Gastrocnemius medialis (tissue), 4 donors: ENCODE results near the gene DNAJC8.

Source experiments
- POLR2A ChIP-seq, 2 donors: fragments of 450-650 bp; IDR thresholded peaks; one replicate each; pipeline ENCODE4 v1.6.1; 2017; ENCODE audit warnings: antibody characterized with exemption in 2 of 2, mild to moderate bottlenecking in 2 of 2, moderate library complexity in 2 of 2
- TF ChIP-seq, protein P1 (sequence below), 5 experiments: fragments of 450-650 bp in 3 of 5; fragments of 200-600 bp in 2 of 5; sonication (generic) in 2 of 5; IDR thresholded peaks in 4 of 5; conservative IDR thresholded peaks in 1 of 5; 1 replicate in 4 of 5; 2 replicates in 1 of 5; pipeline ENCODE4 v1.5.1; 2016 to 2019; ENCODE audit warnings: antibody characterized with exemption in 5 of 5, mild to moderate bottlenecking in 3 of 5, moderate library complexity in 3 of 5

DNA sequence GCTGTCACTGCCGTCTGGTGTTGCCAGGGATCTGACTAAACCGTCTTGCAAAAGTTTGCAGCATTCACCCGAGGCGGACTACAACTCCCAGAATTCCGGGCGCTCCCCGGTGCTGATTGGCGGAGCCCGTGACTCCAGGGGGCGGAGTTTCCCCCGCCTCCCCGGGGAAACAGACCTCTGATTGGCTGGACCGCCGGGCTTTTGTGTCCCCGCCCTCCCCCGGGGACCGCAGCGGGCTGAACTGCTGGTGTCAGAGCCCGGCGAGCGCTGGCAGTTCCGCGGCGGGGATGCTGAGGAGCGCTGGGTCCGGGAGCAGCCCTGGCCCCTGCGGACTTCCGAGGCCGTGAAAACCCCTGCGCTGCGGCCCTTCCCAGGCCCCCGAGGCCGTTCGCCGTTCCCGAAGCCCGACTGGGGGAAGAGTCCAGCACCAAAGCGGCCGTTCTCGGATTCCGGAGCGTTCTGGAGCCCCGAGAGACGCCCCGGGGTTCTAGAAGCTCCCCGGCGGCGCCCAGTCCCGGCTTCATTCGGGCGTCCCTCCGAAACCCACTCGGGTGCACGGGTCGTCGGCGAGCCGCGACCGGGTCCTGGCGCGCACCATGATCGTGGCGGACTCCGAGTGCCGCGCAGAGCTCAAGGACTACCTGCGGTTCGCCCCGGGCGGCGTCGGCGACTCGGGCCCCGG, 26.6 kb upstream of the DNAJC8 start, which contains the start of gene SESN2:
- TF ChIP-seq, protein P1, sequence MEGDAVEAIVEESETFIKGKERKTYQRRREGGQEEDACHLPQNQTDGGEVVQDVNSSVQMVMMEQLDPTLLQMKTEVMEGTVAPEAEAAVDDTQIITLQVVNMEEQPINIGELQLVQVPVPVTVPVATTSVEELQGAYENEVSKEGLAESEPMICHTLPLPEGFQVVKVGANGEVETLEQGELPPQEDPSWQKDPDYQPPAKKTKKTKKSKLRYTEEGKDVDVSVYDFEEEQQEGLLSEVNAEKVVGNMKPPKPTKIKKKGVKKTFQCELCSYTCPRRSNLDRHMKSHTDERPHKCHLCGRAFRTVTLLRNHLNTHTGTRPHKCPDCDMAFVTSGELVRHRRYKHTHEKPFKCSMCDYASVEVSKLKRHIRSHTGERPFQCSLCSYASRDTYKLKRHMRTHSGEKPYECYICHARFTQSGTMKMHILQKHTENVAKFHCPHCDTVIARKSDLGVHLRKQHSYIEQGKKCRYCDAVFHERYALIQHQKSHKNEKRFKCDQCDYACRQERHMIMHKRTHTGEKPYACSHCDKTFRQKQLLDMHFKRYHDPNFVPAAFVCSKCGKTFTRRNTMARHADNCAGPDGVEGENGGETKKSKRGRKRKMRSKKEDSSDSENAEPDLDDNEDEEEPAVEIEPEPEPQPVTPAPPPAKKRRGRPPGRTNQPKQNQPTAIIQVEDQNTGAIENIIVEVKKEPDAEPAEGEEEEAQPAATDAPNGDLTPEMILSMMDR (IDR thresholded peaks at IDR 0.05 in 4 of 5, conservative IDR thresholded peaks at IDR 0.05 in 1 of 5), result no peak
- TF ChIP-seq POLR2A (IDR thresholded peaks at IDR 0.05), result peak; percentile 99 to 100
